ENCODE measurements around the gene TMED7.

GRCh38 chr5:115600766-115601165 lies 25.1 kb downstream of the TMED7 start:
- no peak for TF ChIP-seq RELA (CRISPR knock-in tag; IDR thresholded peaks at IDR 0.05; ENCODE audit: borderline replicate concordance)
- TF ChIP-seq CTCF (IDR thresholded peaks at IDR 0.05), result no peak
- TF ChIP-seq ZNF281 (CRISPR knock-in tag; IDR thresholded peaks at IDR 0.05), result no peak
- TF ChIP-seq MAX (CRISPR knock-in tag; IDR thresholded peaks at IDR 0.05), result no peak
- TF ChIP-seq ATF3 (CRISPR knock-in tag; conservative IDR thresholded peaks at IDR 0.05), result no peak
- TF ChIP-seq USF1 (CRISPR knock-in tag; IDR thresholded peaks at IDR 0.05), result no peak
- no peak for TF ChIP-seq RORB (CRISPR knock-in tag; IDR thresholded peaks at IDR 0.05)
- TF ChIP-seq GTF2I (CRISPR knock-in tag; conservative IDR thresholded peaks at IDR 0.05), result no peak
- no peak for TF ChIP-seq NFE2L1 (CRISPR knock-in tag; IDR thresholded peaks at IDR 0.05)
- TF ChIP-seq CREB1 (CRISPR knock-in tag; IDR thresholded peaks at IDR 0.05), result no peak
- TF ChIP-seq TCF7 (CRISPR knock-in tag; IDR thresholded peaks at IDR 0.05; ENCODE audit: low read depth), result no peak
